OCI-LY7 (cell line): ENCODE measurements around the gene CYBB. TPM values are rescaled to one million over a fixed set of nuclear protein-coding genes. Genes with fewer than 3 reads are reported as not detected.
A peak's percentile ranks its signal among the peaks of the same experiment; 100 is the strongest.

Source experiments
- BruUV-seq: library from RNA; stranded (reverse); fragments of 400-500 nt; replicated peaks from 2 replicates; lab custom pipeline; 2021; lab: Mats Ljungman, UMichigan
- CTCF ChIA-PET: fragments of 300-600 bp; sonication (Branson Sonifier 250); formaldehyde crosslinking; loops from one replicate; lab custom pipeline; 2022; ENCODE audit warnings: antibody characterized with exemption; ENCODE audit not compliant: unreplicated experiment; lab: Charles Lee
- POLR2A ChIA-PET: fragments of 300-600 bp; sonication (Branson Sonifier 250); formaldehyde crosslinking; loops from one replicate; lab custom pipeline; 2022; ENCODE audit warnings: antibody characterized with exemption; lab: Charles Lee
- DNase-seq: peaks from one replicate; pipeline ENCODE4 v3.0.0-alpha.2; 2015; ENCODE audit warnings: low spot score
- H2AFZ ChIP-seq: fragments of 200-600 bp; sonication (generic), shearing (Covaris generic); 2 replicates; pipeline ENCODE4 v1.6.1; 2014; ENCODE audit warnings: mild to moderate bottlenecking, antibody characterized with exemption, low read length, moderate library complexity
- H3K27ac ChIP-seq: fragments of 200-600 bp; sonication (generic); 2 replicates; pipeline ENCODE4 v1.5.1; 2014; ENCODE audit warnings: mixed run types, low read depth, mild to moderate bottlenecking, moderate library complexity, low read length, inconsistent platforms; ENCODE audit not compliant: poor library complexity, severe bottlenecking
- H3K36me3 ChIP-seq: fragments of 200-600 bp; sonication (generic); 2 replicates; pipeline ENCODE4 v1.6.1; 2014; ENCODE audit warnings: mild to moderate bottlenecking, antibody characterized with exemption, low read length, moderate library complexity, mixed read lengths; ENCODE audit not compliant: insufficient read depth
- H3K4me1 ChIP-seq: fragments of 200-600 bp; sonication (generic); 2 replicates; pipeline ENCODE4 v1.5.1; 2014; ENCODE audit warnings: mild to moderate bottlenecking, low read length; ENCODE audit not compliant: insufficient read depth, poor library complexity, severe bottlenecking
- H3K4me2 ChIP-seq: fragments of 200-600 bp; sonication (generic); 2 replicates; pipeline ENCODE4 v1.6.1; 2014; ENCODE audit warnings: mild to moderate bottlenecking, low read length
- H3K4me3 ChIP-seq: fragments of 200-600 bp; sonication (generic); 2 replicates; pipeline ENCODE4 v1.5.1; 2014; ENCODE audit warnings: mild to moderate bottlenecking, low read depth, low read length; ENCODE audit not compliant: poor library complexity, severe bottlenecking
- H3K79me2 ChIP-seq: fragments of 200-600 bp; sonication (generic); 2 replicates; pipeline ENCODE4 v1.6.1; 2016; ENCODE audit warnings: low read depth, mild to moderate bottlenecking, low read length, moderate library complexity, mixed read lengths; ENCODE audit not compliant: insufficient read depth
- H3K9me2 ChIP-seq: fragments of 200-600 bp; sonication (generic); 2 replicates; pipeline ENCODE4 v1.6.1; 2016; ENCODE audit warnings: mild to moderate bottlenecking, low read length, mixed read lengths; ENCODE audit not compliant: insufficient read depth
- H3K9me3 ChIP-seq: fragments of 200-600 bp; sonication (generic); 2 replicates; pipeline ENCODE4 v1.6.1; 2014; ENCODE audit warnings: mild to moderate bottlenecking, mixed run types, low read length, mixed read lengths
- H4K20me1 ChIP-seq: fragments of 200-600 bp; sonication (generic); 2 replicates; pipeline ENCODE4 v1.6.1; 2014; ENCODE audit warnings: mild to moderate bottlenecking, antibody characterized with exemption, low read length, moderate library complexity, mixed read lengths; ENCODE audit not compliant: insufficient read depth
- CTCF ChIP-seq: fragments of 200-600 bp; sonication (generic); conservative IDR thresholded peaks from 2 replicates; pipeline ENCODE4 v1.5.1; 2014; ENCODE audit warnings: mild to moderate bottlenecking, antibody characterized with exemption, low read length, moderate library complexity, mixed read lengths
- EZH2phosphoT487 ChIP-seq: fragments of 200-600 bp; sonication (generic); IDR thresholded peaks from 2 replicates; pipeline ENCODE4 v1.6.1; 2018; ENCODE audit warnings: low read depth, borderline replicate concordance, mild to moderate bottlenecking, mixed run types, antibody characterized with exemption, low read length, moderate library complexity, mixed read lengths
- intact Hi-C: fragments of 100-400 bp; cut with micrococcal nuclease; formaldehyde crosslinking; loops from one replicate; pipeline ENCODE4 v1.10.0; 2022; ENCODE audit not compliant: unreplicated experiment
- total RNA-seq, 2 experiments: library from RNA; depleted of rRNA in 1 of 2; stranded (reverse); fragments of >200 nt in 1 of 2; shearing (Covaris generic) in 1 of 2; gene quantifications; 2 replicates each; pipeline ENCODE4 v1.2.3, GENCODE V29; 2014 to 2022

The CYBB gene
- total RNA-seq, 2 experiments from 2014 or later, result 25.4 to 38.3 TPM

GRCh38 chrX:37781081-37781480 lies 1.2 kb downstream of the CYBB start:
- Histone ChIP-seq H3K9me2 (no peaks in the 10 kb centered on the region), H3K4me2 (peak overlapping the region; percentile 71), H3K79me2 (peaks cover 55% of the 10 kb centered on the region), H4K20me1 (no peaks in the 10 kb centered on the region), H2AFZ (peak overlapping the region; percentile 23; the same call in 1 of the 2 replicates), H3K4me3 (peak overlapping the region; percentile 87), H3K4me1 (peaks cover 82% of the 10 kb centered on the region), H3K9me3 (no peaks in the 10 kb centered on the region), H3K27ac (peak overlapping the region; percentile 64), H3K36me3 (peaks cover 38% of the 10 kb centered on the region)
- DNase-seq, result no peak
- BruUV-seq, result no TSS peak
- POLR2A ChIA-PET, result interaction anchor here (0.7 to 10.7 kb wide), 17 partner anchors 10 to 1088 kb away, joined by 3 to 85 read pairs (median 7); no protein-coding TSS in a partner anchor
- TF ChIP-seq EZH2phosphoT487 (no peak), CTCF (no peak)
- intact Hi-C loops, result loop anchor here (5.0 to 10.0 kb wide), 2 partner anchors 36 to 1024 kb away; partner anchors contain the start of gene MID1IP1
- CTCF ChIA-PET, result interaction anchor here (0.6 to 1.7 kb wide), 4 partner anchors 9 to 36 kb away, joined by 3 to 6 read pairs (median 4); no protein-coding TSS in a partner anchor

- Histone ChIP-seq H3K4me2 (peak overlapping the region; percentile 71), H3K36me3 (peaks cover 40% of the 10 kb centered on the region), H4K20me1 (no peaks in the 10 kb centered on the region), H3K79me2 (peaks cover 55% of the 10 kb centered on the region), H3K9me3 (no peaks in the 10 kb centered on the region), H2AFZ (peak overlapping the region; percentile 23; the same call in 1 of the 2 replicates), H3K27ac (peak overlapping the region; percentile 64), H3K4me1 (peaks cover 82% of the 10 kb centered on the region), H3K4me3 (peak overlapping the region; percentile 87), H3K9me2 (no peaks in the 10 kb centered on the region)
- CTCF ChIA-PET, result interaction anchor here (0.6 to 1.7 kb wide), 4 partner anchors 26 to 302 kb away, joined by 3 to 6 read pairs (median 4); no protein-coding TSS in a partner anchor
- intact Hi-C loops, result loop anchor here (5.0 to 10.0 kb wide), 2 partner anchors 35 to 1023 kb away; partner anchors contain the start of gene MID1IP1
- no TSS peak for BruUV-seq
- POLR2A ChIA-PET, result interaction anchor here (0.8 to 10.7 kb wide), 14 partner anchors 9 to 43 kb away, joined by 3 to 85 read pairs (median 6); no protein-coding TSS in a partner anchor
- no peak for DNase-seq
- no peak for TF ChIP-seq EZH2phosphoT487
- no peak for TF ChIP-seq CTCF
Observed at GRCh38 chrX:37781814-37782213, 2.0 kb downstream of the CYBB start.

- H3K9me3 ChIP-seq, result no peaks in the 10 kb centered on the region
- ChIA-PET POLR2A (interaction anchor here (0.7 to 10.7 kb wide), 12 partner anchors 8 to 42 kb away, joined by 3 to 85 read pairs (median 4); no protein-coding TSS in a partner anchor), CTCF (interaction anchor here (1.7 kb wide), 1 partner anchor 27 kb away, joined by 6 read pairs; no protein-coding TSS in a partner anchor)
- peaks cover 81% of the 10 kb centered on the region for H3K4me1 ChIP-seq
- H3K4me2 ChIP-seq, result peak overlapping the region; percentile 71
- BruUV-seq, result no TSS peak
- peaks cover 55% of the 10 kb centered on the region for H3K79me2 ChIP-seq
- intact Hi-C loops, result loop anchor here (5.0 to 10.0 kb wide), 2 partner anchors 35 to 1022 kb away; partner anchors contain the start of gene MID1IP1
- peak overlapping the region; percentile 87 for H3K4me3 ChIP-seq
- DNase-seq, result no peak
- H3K36me3 ChIP-seq, result peaks cover 40% of the 10 kb centered on the region
- H2AFZ ChIP-seq, result no peak overlapping the region; the same call in 1 of the 2 replicates
- H3K27ac ChIP-seq, result peak overlapping the region; percentile 64
- TF ChIP-seq EZH2phosphoT487 (no peak), CTCF (no peak)
- H4K20me1 ChIP-seq, result no peaks in the 10 kb centered on the region
- no peaks in the 10 kb centered on the region for H3K9me2 ChIP-seq
Observed at GRCh38 chrX:37782359-37782758, 2.5 kb downstream of the CYBB start.
